CD4-positive, alpha-beta T cell treated with Interleukin-2 at 100 ng/mL for 4 hours (primary cell): ENCODE data around the gene TNK1.

Experiments used
- DNase-seq: peaks from one replicate; pipeline ENCODE4 v3.0.0-alpha.2; 2020; ENCODE audit warnings: low spot score

Gene TNK1

DNA sequence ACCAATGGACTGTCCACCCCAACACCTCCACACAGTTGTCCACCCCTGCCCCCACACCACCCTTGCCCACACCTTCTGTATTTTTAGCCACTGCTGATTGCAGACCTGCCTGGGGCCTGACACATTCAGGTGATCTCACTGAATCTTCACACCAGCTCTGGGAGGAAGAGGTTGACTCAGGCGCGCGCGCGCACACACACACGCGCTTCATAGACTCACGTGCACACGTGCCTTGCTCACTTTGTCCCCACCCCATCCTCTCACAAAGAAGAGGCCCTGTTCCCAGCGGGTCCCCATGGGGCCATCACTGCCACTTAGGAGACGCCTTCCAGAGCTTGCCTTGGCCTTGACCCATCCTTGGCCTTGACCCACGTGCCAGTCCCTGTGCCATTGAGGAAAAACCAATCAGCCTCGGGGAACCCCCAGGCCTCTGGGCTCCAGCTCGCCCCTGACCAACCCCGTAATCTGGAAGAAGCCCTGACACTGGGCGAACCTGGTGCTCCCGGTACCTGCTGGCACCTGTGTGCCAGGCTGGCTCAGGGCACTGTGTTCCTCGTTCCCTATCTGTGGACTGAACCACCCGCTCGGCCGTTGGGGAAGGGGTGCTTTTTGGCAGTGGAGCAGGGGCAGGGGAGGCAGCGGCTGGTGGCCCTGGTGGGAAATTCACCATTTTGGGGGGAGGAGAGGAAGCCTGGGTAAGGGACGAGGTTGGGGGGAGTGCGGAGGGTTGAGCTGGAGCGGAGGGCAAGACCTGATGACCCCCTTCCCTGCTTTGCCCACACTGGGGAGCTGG lies 29.9 kb downstream of the TNK1 start:
- DNase-seq = no peak

DNA sequence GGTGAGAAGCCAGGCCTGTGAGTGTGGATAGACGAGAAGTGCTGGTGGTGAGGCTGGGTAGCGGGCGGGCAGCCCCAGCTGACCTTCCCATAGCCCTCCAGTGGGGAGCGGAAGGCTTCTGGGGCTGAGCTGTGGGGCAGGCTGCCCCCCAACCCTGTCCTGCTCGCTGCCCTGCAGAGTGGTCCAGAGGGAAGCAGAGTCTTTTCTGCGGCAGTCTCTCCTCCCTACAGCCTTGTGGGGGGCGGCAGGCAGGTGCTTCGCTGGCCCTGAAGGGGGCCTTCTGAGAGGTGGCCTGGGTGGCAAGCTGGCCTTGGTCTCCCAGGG lies 30.5 kb downstream of the TNK1 start:
- no peak for DNase-seq

DNA sequence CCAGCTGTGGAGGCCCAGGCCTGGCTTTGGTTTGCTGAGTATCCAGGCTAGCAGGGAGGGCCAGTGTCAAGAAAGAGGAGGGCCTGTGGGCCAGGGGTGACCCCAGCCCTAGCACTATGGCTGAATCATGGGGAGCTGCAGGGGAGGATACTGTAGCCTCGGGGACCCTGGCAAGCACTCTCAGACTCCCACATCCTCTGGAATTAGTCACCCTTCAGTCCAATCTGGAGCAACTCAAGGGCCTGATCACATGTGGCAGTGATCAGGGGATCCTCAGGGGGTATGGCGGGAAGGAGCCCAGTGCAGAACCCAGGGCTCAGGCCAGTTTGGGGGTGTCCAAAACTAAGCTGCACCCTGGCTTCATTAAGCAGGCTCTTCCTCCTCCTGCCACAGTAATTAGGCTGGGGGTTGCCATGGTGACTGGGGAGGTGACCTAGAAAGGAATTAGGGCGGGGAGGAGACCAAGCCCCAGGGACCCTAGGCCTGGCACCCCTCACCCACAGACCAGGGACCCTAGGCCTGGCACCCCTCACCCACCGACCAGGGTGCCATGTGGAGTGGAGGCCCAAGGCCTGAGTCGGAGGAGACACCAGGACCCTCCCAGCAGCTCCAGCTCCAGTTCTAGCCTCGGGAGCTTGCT lies 32.6 kb downstream of the TNK1 start:
- no peak for DNase-seq

- no peak for DNase-seq
Observed at GRCh38 chr17:7414837-7415236, 33.9 kb downstream of the TNK1 start.

DNA sequence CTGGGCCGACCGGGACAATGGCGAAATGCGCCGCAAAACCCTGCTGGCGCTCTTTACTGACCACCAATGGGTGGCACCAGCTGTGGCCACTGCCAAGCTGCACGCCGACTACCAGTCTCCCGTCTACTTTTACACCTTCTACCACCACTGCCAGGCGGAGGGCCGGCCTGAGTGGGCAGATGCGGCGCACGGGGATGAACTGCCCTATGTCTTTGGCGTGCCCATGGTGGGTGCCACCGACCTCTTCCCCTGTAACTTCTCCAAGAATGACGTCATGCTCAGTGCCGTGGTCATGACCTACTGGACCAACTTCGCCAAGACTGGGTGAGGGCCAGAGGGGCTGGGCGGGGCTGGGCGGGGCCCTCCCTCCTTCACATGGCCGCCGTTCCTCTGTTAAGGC lies 34.9 kb downstream of the TNK1 start:
- DNase-seq = no peak

GRCh38 chr17:7416323-7416722 lies 35.4 kb downstream of the TNK1 start:
- DNase-seq = no peak

GRCh38 chr17:7417056-7417655 lies 36.3 kb downstream of the TNK1 start:
- no peak for DNase-seq

DNA sequence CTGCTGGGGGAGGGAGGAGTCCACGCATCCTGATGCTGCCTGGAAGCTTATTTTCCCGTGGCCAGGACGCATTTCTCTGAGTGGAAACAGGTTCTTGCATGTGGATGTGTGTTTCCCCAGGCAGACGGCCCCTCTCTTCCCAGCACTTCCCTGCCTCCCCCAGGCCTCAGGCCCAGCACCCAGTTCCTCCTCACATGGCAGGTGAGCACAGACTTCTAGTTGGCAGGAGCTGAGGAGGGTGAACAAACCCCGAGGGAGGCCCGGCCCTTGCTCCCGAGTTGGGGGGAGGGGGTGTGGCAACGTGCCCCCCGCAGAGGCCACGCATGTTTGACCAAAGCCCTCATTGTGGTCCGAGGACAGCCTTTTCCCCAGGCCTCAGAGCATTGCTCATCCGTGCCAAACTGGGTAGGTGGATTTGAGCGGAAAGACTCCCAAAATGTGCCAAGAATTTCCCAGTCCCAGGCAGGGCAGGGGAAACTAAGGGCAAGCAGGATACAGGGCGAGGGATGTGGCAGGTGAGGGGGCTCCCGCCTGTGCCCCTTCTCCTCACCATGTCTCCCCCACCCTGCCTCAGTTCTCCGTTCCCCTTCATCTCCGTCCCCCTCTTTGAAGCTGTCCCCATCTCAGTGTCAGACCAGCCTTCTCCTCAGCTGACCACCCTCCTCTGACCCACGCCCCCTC lies 37.7 kb downstream of the TNK1 start:
- no peak for DNase-seq

GRCh38 chr17:7419819-7420610 lies 39.1 kb downstream of the TNK1 start, which contains the start of gene SPEM1:
Gene SPEM1 (plus strand): TSS chr17:7420324. CDS start chr17:7420385, 61 bp downstream.
- DNase-seq = no peak

DNA sequence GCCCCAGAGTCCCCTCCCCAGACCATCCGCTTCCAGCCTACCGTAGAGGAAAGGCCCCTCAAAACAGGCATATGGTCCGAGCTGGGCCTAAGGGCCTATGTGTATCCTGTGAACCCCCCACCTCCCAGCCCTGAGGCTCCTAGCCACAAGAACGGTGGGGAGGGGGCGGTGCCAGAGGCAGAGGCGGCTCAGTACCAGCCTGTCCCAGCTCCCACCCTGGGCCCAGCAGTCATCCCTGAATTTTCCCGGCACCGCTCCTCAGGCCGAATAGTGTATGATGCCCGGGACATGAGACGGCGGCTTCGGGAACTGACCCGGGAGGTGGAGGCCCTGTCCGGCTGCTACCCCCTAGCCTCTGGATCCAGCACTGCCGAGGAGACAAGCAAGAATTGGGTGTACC lies 40.3 kb downstream of the TNK1 start:
- no peak for DNase-seq

DNA sequence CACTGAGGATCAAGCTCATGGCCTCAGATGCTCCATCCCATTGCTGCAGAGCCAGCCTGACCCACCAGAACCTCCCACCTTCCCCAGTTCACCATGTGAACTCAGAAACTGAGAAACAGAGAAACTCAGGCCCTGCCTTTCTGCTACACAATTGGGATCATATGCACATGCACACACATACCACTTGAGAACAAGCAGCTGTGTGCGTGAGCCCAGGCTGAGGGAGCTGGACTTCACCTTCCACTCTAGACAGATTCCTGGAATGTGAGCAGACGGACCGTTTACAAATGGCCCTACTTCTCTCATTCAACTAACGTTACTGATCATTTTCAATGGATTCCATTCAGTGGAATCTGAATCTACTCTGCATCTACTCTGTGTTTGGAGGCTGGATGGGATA lies 42.8 kb downstream of the TNK1 start:
- DNase-seq = no peak

DNA sequence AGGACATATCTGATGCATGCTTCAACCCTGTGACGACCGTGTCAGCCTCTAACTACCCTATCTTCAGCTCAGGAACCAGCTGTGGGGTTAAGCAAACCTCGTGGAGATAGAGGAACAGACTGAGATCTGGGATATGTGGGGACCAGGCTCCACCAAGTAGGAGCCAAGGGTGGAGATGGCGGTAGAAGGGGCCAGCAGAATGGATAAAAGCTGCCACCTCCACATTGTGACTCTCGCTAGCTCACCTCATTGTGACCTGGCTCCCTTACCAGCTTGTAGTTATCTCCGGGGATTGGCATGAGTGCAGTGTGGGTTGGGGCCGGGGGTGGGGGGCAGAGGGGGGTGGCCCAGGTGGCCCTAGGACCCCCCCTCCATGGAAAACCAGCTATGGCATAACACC lies 44.4 kb downstream of the TNK1 start, which contains the start of gene SPEM2:
Gene SPEM2 (plus strand): TSS at position 301 of the 400 bp plus-strand sequence. CDS start 73 bp downstream, at position 374.
- DNase-seq = no peak

- DNase-seq = no peak
Observed at GRCh38 chr17:7425756-7426155, 44.9 kb downstream of the TNK1 start.

DNA sequence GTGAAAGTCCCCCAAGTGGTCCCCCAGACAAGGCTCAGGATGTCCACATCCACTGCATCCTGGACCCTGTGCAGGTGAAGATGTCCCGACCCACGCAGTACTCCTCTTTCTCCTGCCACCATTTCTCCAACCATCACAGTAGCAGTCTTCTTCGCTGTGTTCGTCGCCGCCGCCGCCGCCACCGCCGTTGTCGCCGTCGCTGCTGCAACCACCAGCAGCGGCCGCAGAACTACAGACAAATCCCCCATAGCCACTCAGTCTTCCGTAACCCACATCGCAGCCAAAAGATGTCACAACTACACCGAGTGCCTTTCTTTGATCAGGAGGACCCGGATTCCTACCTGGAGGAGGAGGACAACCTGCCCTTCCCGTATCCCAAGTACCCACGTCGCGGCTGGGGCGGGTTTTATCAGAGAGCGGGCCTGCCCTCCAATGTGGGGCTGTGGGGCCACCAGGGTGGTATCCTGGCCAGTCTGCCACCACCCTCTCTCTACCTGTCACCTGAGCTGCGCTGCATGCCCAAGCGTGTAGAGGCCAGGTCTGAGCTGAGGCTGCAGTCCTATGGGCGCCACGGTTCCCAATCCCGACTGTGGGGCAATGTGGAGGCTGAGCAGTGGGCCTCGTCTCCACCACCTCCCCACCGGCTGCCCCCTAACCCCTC lies 45.4 kb downstream of the TNK1 start:
- DNase-seq = no peak

GRCh38 chr17:7426896-7427489 lies 46.1 kb downstream of the TNK1 start:
- DNase-seq = no peak

- no peak for DNase-seq
Observed at GRCh38 chr17:7427549-7427948, 46.7 kb downstream of the TNK1 start.

- DNase-seq = no peak
Observed at GRCh38 chr17:7428557-7428956, 47.7 kb downstream of the TNK1 start, which contains the start of gene SPEM3. Gene SPEM3 (plus strand): TSS chr17:7428857. CDS start chr17:7428903, 46 bp downstream.

GRCh38 chr17:7429722-7430121 lies 48.8 kb downstream of the TNK1 start:
- no peak for DNase-seq

DNA sequence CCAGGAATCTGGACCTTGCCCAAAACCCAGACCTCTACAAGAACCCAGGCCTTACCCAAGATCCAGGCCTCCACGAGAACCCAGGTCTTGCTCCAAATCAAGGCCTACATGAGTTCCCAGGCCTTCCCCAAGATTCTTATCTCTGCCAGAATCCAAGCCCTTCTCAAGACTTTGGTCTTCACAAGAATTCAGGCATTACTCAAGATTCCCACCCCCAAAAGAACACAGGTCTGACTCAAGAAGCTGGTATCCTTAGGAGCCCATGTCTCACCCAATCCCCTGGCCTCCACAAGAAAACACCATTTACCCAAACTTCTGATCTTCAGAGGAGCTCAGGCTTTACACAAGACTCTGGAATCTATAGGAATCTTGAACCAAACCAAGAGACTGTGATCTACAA lies 50.3 kb downstream of the TNK1 start:
- DNase-seq = no peak

DNA sequence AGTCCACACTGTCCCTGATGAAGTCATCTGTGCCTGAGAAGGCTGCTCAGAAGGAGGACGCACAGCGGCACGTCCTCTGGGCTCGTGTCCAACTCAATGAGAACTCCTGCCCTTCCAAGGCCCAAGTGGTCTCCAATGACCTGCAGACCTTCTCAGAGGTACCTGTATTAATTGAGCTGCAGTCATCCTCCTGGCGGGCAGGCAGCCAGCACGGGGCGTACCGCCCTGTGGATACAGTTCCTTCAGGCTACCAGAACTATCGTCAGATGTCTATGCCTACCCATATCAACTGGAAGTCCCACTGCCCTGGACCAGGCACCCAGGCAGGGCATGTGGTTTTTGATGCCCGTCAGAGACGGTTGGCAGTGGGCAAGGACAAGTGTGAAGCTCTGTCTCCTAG lies 51.4 kb downstream of the TNK1 start:
- DNase-seq = no peak
